CD4-positive, alpha-beta T cell treated with Interleukin-6 at 100 ng/mL for 8 hours (primary cell): ENCODE data around the gene RORB.

Source experiments
- DNase-seq: peaks from one replicate; pipeline ENCODE4 v3.0.0-alpha.2; 2020; ENCODE audit warnings: mixed read lengths, low spot score

Gene RORB

GRCh38 chr9:74496819-74497747 is at the start of gene RORB:
Gene RORB (plus strand): TSS chr9:74497335. CDS start chr9:74497977, 642 bp downstream.
- DNase-seq, result no peak

GRCh38 chr9:74447451-74448193 is 49.5 kb upstream of the RORB start:
- DNase-seq, result no peak

GRCh38 chr9:74449060-74449459 is 48.1 kb upstream of the RORB start:
- DNase-seq, result no peak

- DNase-seq, result no peak
These were observed 38.3 kb upstream of the RORB start for GRCh38 chr9:74458832-74459231.

GRCh38 chr9:74463825-74464224 is 33.3 kb upstream of the RORB start:
- DNase-seq, result no peak

GRCh38 chr9:74478606-74479005 is 18.5 kb upstream of the RORB start:
- DNase-seq, result no peak

- DNase-seq, result no peak
These were observed 17.4 kb upstream of the RORB start for GRCh38 chr9:74479711-74480110.

GRCh38 chr9:74487395-74487794 is 9.7 kb upstream of the RORB start:
- no peak for DNase-seq

- DNase-seq, result no peak
These were observed 3.6 kb upstream of the RORB start for GRCh38 chr9:74493512-74493911.

- DNase-seq, result no peak
These were observed 2.6 kb upstream of the RORB start for GRCh38 chr9:74494490-74494889.

GRCh38 chr9:74496406-74496805 is 729 bp upstream of the RORB start:
- no peak for DNase-seq

- DNase-seq, result no peak
These were observed 849 bp downstream of the RORB start for GRCh38 chr9:74497748-74498620.

- DNase-seq, result no peak
These were observed 1.5 kb downstream of the RORB start for GRCh38 chr9:74498621-74499095.

- no peak for DNase-seq
These were observed 2.0 kb downstream of the RORB start for GRCh38 chr9:74499111-74499601.

- DNase-seq, result no peak
These were observed 2.8 kb downstream of the RORB start for GRCh38 chr9:74499770-74500583.

- DNase-seq, result no peak
These were observed 3.4 kb downstream of the RORB start for GRCh38 chr9:74500584-74500924.

- no peak for DNase-seq
These were observed 4.4 kb downstream of the RORB start for GRCh38 chr9:74501570-74501969.

- no peak for DNase-seq
These were observed 6.1 kb downstream of the RORB start for GRCh38 chr9:74503219-74503618.

- no peak for DNase-seq
These were observed 6.5 kb downstream of the RORB start for GRCh38 chr9:74503666-74504065.

- no peak for DNase-seq
These were observed 14.2 kb downstream of the RORB start for GRCh38 chr9:74511333-74511732.

GRCh38 chr9:74512416-74512815 is 15.3 kb downstream of the RORB start:
- DNase-seq, result no peak
